ENCODE results near the gene DOCK6.

- TF ChIP-seq POLR2AphosphoS5 (IDR thresholded peaks at IDR 0.05; ENCODE audit: low read depth, low read length) (no peak), SIN3A (IDR thresholded peaks at IDR 0.05; ENCODE audit: borderline replicate concordance, insufficient read depth, low read length) (no peak), TAF1 (IDR thresholded peaks at IDR 0.05; ENCODE audit: borderline replicate concordance, insufficient read depth, low read length) (no peak), REST (IDR thresholded peaks at IDR 0.05; ENCODE audit: insufficient read depth in 1 of 2, low read depth in 2 of 2, low read length in 2 of 2) (no peak), FOXP2 (optimal IDR thresholded peaks at IDR 0.05; ENCODE audit: borderline replicate concordance, extremely low read depth, extremely low read length, insufficient read depth) (no peak)
Measured at GRCh38 chr19:11295665-11296245, 33.4 kb upstream of the DOCK6 start, which contains the start of gene TSPAN16.
